ENCODE data around the gene PLCB1. TPM values are rescaled to one million over a fixed set of nuclear protein-coding genes. Genes with fewer than 3 reads are reported as not detected.

Gene PLCB1
- total RNA-seq, 1 experiment from 2014 or later = not detected

GRCh38 chr20:8690074-8690473, 558.0 kb downstream of the PLCB1 start:
- Histone ChIP-seq H3F3A (ENCODE audit: insufficient read depth, low read depth) (no peaks in the 10 kb centered on the region), H3K9me2 (ENCODE audit: insufficient read depth) (no peaks in the 10 kb centered on the region), H3K27me3 (ENCODE audit: insufficient read depth, low read depth) (no peaks in the 10 kb centered on the region), H3K4me3 (no peak overlapping the region), H2AFZ (no peak overlapping the region), H3K9me3 (ENCODE audit: insufficient read depth, low read depth) (0 out of 2 replicates have a peak, but pooled peaks cover 4% of the 10 kb centered on the region), H3K79me2 (ENCODE audit: low read depth) (no peaks in the 10 kb centered on the region), H3K4me1 (replicated peaks; ENCODE audit: insufficient read depth) (no peaks in the 10 kb centered on the region), H3K4me2 (no peak overlapping the region), H3K27ac (no peak overlapping the region), H3K36me3 (ENCODE audit: low read depth) (no peaks in the 10 kb centered on the region), H4K20me1 (ENCODE audit: insufficient read depth) (no peaks in the 10 kb centered on the region)
- TF ChIP-seq CTCF (conservative IDR thresholded peaks at IDR 0.05) (no peak), EZH2 (IDR thresholded peaks at IDR 0.05; ENCODE audit: low read depth) (no peak)
- POLR2A ChIA-PET (ENCODE audit: unreplicated experiment) = no interaction called here
- no TSS peak for BruUV-seq (replicated peaks)
- no peak for DNase-seq
- intact Hi-C loops (cut with micrococcal nuclease; ENCODE audit: unreplicated experiment) = no loop called here
- CTCF ChIA-PET = no interaction called here

DNA sequence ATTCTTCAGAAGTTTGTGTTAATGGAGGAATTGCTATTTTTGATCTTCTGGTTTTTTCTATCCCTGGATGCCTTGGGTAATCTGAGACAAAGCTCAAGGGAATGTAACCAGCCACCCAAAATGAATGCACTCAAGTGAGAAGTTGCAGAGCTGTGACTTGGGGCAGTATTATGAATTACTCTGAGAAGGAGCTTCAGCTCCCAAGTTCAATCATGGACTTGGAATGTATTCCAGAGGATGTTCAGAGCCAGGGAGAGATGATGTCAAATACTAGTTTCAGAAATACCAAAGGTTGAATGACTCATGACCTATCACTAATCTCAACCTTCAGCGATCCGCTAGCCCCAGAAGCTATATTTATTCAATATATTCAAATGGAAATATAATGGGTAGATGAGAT, 561.6 kb downstream of the PLCB1 start:
- no peaks in the 10 kb centered on the region for H3K79me2 ChIP-seq (ENCODE audit: low read depth)
- POLR2A ChIA-PET (ENCODE audit: unreplicated experiment) = no interaction called here
- no peak overlapping the region for H3K27ac ChIP-seq
- H2AFZ ChIP-seq = no peak overlapping the region
- H3K9me3 ChIP-seq (ENCODE audit: insufficient read depth, low read depth) = 0 out of 2 replicates have a peak, but pooled peaks cover 4% of the 10 kb centered on the region
- no peaks in the 10 kb centered on the region for H3K27me3 ChIP-seq (ENCODE audit: insufficient read depth, low read depth)
- H3K9me2 ChIP-seq (ENCODE audit: insufficient read depth) = no peaks in the 10 kb centered on the region
- no peak overlapping the region for H3K4me3 ChIP-seq
- DNase-seq = no peak
- no peaks in the 10 kb centered on the region for H3F3A ChIP-seq (ENCODE audit: insufficient read depth, low read depth)
- TF ChIP-seq CTCF (conservative IDR thresholded peaks at IDR 0.05) (no peak), EZH2 (IDR thresholded peaks at IDR 0.05; ENCODE audit: low read depth) (no peak)
- no peak overlapping the region for H3K4me2 ChIP-seq
- H3K4me1 ChIP-seq (replicated peaks; ENCODE audit: insufficient read depth) = no peaks in the 10 kb centered on the region
- CTCF ChIA-PET = no interaction called here
- no peaks in the 10 kb centered on the region for H4K20me1 ChIP-seq (ENCODE audit: insufficient read depth)
- intact Hi-C loops (cut with micrococcal nuclease; ENCODE audit: unreplicated experiment) = no loop called here
- H3K36me3 ChIP-seq (ENCODE audit: low read depth) = no peaks in the 10 kb centered on the region
- BruUV-seq (replicated peaks) = no TSS peak

DNA sequence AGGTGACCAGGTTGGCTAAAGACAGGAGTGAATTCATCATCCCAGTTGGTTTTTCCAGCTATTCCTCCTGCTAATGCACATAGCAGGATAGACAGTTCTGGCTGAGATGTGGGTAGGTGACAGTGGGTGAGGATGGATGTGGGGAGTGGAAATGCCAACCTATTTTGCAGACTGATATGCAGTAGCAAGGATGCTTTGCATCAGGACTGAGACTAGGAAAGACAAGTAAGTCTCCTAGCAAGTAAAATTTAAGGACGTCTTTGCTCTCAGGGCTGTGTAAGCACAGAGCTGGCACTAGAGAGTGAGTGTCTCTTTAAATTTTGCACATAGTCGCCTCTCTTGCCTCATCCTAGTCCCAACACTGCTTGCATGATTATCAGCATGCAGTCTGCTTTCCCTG, 568.7 kb downstream of the PLCB1 start:
- BruUV-seq (replicated peaks) = no TSS peak
- H3K4me2 ChIP-seq = no peak overlapping the region
- H3K36me3 ChIP-seq (ENCODE audit: low read depth) = no peaks in the 10 kb centered on the region
- no peaks in the 10 kb centered on the region for H3K79me2 ChIP-seq (ENCODE audit: low read depth)
- H3K9me3 ChIP-seq (ENCODE audit: insufficient read depth, low read depth) = no peaks in the 10 kb centered on the region
- H3K27me3 ChIP-seq (ENCODE audit: insufficient read depth, low read depth) = no peaks in the 10 kb centered on the region
- H3K4me1 ChIP-seq (replicated peaks; ENCODE audit: insufficient read depth) = no peaks in the 10 kb centered on the region
- intact Hi-C loops (cut with micrococcal nuclease; ENCODE audit: unreplicated experiment) = no loop called here
- H3K4me3 ChIP-seq = no peak overlapping the region
- CTCF ChIA-PET = no interaction called here
- H2AFZ ChIP-seq = no peak overlapping the region
- TF ChIP-seq CTCF (conservative IDR thresholded peaks at IDR 0.05) = no peak
- TF ChIP-seq EZH2 (IDR thresholded peaks at IDR 0.05; ENCODE audit: low read depth) = no peak
- POLR2A ChIA-PET (ENCODE audit: unreplicated experiment) = no interaction called here
- H3K27ac ChIP-seq = no peak overlapping the region
- no peak for DNase-seq
- no peaks in the 10 kb centered on the region for H3F3A ChIP-seq (ENCODE audit: insufficient read depth, low read depth)
- no peaks in the 10 kb centered on the region for H3K9me2 ChIP-seq (ENCODE audit: insufficient read depth)
- no peaks in the 10 kb centered on the region for H4K20me1 ChIP-seq (ENCODE audit: insufficient read depth)

All from PC-9 (cell line).